Superior temporal gyrus (tissue), 1 donor: ENCODE data around the gene FASLG.
"Not testable (repeated sequence)": the region's sequence is repeated elsewhere in the genome, so short reads cannot be mapped to it uniquely, and the experiment has no call there.

Source experiments
- DNase-seq: peaks from one replicate; pipeline ENCODE4 v3.0.0-alpha.2; 2016; ENCODE audit errors: extremely low spot score

FASLG gene, protein sequence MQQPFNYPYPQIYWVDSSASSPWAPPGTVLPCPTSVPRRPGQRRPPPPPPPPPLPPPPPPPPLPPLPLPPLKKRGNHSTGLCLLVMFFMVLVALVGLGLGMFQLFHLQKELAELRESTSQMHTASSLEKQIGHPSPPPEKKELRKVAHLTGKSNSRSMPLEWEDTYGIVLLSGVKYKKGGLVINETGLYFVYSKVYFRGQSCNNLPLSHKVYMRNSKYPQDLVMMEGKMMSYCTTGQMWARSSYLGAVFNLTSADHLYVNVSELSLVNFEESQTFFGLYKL

DNA sequence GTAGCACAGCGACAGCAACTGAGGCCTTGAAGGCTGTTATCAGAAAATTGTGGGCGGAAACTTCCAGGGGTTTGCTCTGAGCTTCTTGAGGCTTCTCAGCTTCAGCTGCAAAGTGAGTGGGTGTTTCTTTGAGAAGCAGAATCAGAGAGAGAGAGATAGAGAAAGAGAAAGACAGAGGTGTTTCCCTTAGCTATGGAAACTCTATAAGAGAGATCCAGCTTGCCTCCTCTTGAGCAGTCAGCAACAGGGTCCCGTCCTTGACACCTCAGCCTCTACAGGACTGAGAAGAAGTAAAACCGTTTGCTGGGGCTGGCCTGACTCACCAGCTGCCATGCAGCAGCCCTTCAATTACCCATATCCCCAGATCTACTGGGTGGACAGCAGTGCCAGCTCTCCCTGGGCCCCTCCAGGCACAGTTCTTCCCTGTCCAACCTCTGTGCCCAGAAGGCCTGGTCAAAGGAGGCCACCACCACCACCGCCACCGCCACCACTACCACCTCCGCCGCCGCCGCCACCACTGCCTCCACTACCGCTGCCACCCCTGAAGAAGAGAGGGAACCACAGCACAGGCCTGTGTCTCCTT, at the start of gene FASLG:
Gene FASLG, plus strand, starts transcription at position 233 of the 583 bp plus-strand sequence. Its CDS starts 99 bp downstream, at position 332.
- no peak for DNase-seq

DNA sequence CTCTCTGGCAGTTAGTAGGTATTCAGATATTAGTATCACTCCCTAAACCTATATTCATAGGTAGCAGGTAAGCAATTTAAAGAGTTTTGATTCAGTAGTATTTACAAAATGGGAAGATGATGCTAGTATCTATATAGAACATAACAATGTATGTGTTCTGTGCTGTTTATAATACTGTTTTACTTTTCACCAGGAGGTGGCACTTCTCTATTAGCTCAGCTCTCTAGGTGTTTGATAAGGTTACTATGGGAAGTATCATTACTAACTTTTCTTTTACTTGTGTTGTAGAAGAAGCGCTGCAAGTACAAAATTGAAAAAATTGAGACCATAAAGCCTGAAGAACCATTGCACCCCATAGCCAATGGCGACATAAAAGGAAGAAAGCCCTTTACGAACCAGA, 49.4 kb upstream of the FASLG start:
- no peak for DNase-seq

DNA sequence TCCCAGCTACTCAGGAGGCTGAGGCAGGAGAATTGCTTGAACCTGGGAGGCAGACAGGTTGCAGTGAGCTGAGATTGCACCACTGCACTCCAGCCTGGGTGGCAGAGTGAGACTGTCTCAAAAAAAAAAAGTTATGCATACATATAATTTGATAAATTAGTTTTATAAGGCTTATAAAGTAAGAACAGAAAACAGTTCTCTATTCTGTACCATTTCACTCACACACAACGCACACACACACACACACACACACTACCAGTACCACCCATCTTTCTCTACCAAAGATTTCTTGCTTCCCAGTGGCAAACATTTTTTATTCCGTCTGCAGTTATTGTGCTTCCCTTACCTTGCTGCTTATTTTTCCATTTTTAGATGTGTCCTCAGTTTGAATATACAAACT, 46.4 kb upstream of the FASLG start:
- DNase-seq: no peak

GRCh38 chr1:172613294-172613693, 45.6 kb upstream of the FASLG start:
- no peak for DNase-seq

DNA sequence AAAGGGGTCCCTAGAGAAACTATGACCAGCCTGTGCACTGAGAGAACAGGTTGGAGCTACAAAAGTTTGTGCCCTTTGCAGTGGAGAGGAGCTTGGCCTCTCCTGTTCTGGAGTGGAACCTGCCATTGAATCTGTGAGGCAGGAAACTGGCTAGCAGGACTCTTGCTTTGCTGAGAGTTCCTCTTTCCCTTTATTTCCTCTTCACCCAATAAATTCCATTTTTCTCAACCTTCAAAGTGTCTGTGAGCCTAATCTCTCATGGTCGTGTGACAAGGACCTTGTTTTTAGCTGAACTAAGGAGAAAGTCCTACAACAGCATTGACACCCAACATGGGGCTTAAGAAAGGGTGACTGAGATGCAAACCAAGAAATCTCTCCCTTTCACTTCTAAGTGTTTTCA, 42.7 kb upstream of the FASLG start:
- no peak for DNase-seq

GRCh38 chr1:172616636-172617035, 42.3 kb upstream of the FASLG start:
- no peak for DNase-seq

DNA sequence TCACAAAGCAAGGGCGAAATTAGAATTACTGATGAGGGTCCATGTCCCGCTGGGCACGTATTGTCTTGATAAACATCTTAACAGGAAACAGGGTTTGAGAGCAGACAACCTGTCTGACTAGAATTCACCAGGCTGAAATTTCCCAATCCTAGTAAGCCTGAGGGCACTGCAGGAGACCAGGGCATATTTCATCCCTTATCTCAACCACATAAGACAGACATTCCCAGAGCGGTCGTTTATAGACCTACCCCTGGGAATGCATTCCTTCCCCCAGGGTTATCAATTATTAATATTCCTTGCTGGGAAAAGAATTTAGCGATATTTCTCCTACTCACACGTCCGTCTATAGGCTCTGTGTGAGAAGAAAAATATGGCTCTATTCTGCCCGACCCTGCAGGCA, 38.3 kb upstream of the FASLG start:
- not testable (repeated sequence) for DNase-seq

GRCh38 chr1:172622541-172622940, 36.4 kb upstream of the FASLG start:
- DNase-seq: no peak

GRCh38 chr1:172623748-172624147, 35.2 kb upstream of the FASLG start:
- no peak for DNase-seq

GRCh38 chr1:172626845-172627244, 32.1 kb upstream of the FASLG start:
- no peak for DNase-seq

- no peak for DNase-seq
These were observed 31.2 kb upstream of the FASLG start for GRCh38 chr1:172627702-172628101.

- no peak for DNase-seq
These were observed 30.5 kb upstream of the FASLG start for GRCh38 chr1:172628401-172628800.

GRCh38 chr1:172629170-172629569, 29.7 kb upstream of the FASLG start:
- no peak for DNase-seq

DNA sequence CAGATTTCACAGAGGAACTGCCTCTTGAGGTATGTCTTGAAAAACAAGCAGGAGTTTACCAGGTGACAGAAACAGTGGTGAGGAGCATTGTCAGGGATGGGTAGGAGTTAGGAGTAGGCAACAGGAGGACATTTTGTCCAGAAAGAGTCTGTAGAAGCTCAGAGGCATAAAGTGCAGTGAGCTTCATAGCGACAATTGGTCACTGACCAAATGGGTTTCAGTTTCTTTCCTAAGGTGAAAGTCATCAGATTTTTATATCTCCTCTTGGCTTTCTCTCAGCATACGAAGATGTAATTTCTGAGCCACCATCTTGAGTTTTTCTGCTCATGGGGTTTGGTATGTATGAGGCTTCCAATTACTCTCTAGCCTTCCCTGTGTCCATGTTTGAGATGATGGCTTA, 29.3 kb upstream of the FASLG start:
- no peak for DNase-seq

DNA sequence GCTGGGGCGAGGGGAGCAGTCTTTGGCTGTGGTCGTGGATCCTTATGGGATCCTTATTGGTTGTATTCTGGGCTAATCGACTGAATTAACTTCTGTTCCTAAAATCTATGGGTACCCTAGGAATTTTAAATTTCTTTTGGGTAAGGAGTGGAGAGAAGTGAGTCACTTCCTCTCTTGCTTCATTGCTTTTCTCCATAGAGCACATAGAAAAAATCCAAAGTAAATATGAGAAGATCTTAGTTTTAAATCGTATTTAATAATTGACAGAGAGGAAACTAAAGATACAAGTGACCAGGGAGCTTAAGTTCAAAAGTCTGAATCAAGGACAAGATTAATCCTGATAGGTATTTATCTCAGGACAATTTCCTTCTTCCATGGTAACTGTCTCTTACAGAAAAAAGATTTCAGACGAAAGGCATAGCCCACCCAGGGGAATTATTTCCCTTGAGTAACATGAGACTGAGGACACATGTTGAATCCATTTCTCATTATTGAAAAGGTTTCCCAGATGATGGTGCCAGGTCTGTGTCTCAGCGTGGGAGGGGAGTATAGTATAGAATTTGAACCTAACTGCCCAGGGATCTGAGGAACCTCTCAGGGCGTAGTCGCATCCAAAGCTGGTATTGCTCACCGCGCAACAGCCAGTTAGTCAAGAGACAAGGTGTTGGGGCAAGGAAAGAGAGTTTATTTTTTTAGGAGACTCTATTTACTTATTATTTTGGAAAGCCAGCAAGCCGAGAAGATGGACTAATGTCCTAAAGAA, 28.7 kb upstream of the FASLG start:
- no peak for DNase-seq

GRCh38 chr1:172630868-172631267, 28.0 kb upstream of the FASLG start:
- DNase-seq: no peak

- DNase-seq: no peak
These were observed 21.4 kb upstream of the FASLG start for GRCh38 chr1:172637522-172637921.

DNA sequence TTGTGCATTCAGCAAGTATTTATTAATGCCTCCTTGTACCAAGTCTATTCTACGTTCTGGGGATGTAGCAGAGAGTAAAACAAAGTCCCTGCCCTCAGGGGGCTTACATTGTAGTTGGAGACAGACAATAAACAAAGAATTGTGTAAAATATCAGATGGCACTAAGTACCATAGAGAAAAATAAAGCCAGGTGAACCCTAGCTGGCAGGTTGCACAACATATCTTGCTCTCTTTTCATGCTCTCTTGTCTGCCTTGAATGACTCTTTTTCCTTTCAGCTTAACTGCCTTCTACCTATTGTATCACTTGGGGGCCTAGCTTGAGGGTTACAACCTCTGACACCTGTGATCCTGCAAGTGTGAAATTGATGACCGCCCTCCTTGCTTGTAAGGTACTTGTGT, 20.7 kb upstream of the FASLG start:
- no peak for DNase-seq

DNA sequence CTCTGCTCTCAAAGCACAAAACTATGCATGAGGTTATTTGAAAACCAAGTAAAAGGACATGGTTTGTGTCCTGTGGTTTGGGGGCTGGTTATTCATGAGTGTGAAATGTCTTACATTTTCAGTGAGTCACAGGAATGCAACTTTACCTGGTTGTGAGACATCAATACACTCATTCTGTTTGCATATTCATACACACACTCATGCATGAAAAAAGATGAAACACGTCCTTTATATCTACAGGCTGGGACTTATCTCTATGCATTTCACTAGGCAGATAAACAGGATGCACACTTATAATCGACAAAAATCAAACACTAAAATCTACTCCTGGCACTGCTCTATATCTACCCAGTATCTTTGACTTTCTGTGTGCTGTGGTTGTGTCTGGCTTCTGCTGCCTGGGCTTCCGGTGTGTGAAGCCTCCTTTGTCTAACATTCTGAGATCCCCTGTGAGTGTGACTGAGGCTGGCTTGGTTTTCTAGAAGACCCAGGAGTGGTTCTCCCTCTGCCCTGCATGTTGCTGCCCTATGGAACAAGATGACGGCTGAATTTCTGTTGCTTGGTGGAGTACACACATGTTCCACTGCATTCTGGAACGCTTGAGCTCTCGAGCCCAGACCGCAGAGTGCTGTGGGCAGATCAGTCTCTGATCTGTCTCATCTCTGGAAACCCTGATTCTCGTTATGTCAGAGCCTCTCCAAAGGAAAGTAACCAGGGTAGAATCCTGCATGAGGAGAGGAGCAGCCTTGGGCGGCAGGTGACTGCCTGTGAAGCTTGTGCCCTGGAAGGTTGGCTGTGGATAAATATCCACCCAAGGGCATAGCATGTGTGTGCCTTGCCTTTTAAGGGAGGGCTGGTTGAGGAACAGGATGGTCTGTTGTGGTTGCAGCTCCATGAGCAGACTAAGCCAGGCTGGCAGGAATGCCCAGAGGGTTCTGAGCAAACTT, 19.7 kb upstream of the FASLG start:
- no peak for DNase-seq

DNA sequence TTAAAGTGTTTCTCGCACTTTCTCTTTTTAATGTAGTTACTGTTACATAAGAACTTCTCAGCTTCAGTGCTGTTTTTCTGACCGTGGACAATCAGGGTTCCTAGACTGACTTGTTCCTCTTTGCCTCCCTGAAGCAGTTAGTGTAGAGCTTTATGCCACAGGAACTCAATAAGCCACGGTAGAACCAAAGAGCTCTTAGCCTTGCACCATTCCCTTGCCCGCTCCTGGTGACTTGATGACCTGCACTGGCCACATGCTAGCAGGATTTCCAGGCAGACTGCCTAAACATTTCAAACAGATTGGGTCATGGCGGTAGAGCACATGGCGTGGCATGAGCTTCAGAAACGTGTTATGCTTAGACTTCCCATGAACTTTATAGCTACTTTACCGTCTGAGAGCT, 18.8 kb upstream of the FASLG start:
- no peak for DNase-seq

GRCh38 chr1:172641492-172641891, 17.4 kb upstream of the FASLG start:
- no peak for DNase-seq

- no peak for DNase-seq
These were observed 15.9 kb upstream of the FASLG start for GRCh38 chr1:172642970-172643369.
